ENCODE data around the gene EML6. TPM values are rescaled to one million over a fixed set of nuclear protein-coding genes. Genes with fewer than 3 reads are reported as not detected.
A peak's percentile ranks its signal among the peaks of the same experiment; 100 is the strongest.

Gene EML6
- total and polyA plus RNA-seq, 2 of the 13 experiments (the other 11 are each of a cell fraction or from before 2014, with no cell fraction given), result 17.2 to 32.4 TPM

DNA sequence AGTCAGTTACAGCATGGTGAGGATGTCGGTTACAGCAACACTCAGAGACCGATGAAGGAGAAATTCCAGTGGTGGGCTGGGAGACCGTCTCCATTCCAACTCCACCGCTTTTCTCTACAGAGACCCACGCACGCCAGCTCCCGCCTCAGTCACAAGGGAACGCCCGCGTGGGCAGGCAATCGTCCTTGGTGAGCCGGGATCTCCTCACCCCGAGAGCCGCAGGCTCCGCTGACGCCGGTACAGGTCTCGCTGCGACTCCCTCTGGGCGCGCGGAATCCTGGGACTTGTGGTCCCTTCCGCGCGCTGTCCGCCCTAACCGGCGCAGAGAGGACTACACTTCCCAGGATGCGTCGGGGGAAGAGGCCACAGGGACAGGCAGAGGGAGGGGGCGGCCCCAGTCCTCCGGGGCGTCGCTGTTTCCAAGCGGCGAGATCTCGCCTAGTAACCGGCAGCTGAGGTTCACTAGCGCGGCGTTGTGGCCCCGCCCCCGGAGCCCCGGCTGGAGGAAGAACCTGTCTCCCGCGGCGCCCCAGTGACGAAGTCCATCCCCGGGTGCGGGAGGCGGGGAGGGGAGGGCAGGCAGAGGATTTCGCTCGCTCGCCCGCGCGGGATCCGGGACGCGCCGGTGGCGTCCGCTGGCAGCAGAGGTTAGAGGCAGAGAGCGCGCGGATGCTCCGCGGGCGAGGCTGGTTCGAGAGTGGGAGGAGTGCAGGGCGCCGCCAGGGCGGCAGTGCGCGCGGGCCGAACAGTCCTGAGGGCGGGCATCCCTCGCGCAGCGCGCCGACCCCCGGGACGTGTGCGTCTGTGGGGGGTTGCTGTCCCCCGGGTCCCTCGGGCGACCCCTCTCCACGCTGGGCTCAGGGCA, at the start of gene EML6 (continued):
- TF ChIP-seq, protein P1, sequence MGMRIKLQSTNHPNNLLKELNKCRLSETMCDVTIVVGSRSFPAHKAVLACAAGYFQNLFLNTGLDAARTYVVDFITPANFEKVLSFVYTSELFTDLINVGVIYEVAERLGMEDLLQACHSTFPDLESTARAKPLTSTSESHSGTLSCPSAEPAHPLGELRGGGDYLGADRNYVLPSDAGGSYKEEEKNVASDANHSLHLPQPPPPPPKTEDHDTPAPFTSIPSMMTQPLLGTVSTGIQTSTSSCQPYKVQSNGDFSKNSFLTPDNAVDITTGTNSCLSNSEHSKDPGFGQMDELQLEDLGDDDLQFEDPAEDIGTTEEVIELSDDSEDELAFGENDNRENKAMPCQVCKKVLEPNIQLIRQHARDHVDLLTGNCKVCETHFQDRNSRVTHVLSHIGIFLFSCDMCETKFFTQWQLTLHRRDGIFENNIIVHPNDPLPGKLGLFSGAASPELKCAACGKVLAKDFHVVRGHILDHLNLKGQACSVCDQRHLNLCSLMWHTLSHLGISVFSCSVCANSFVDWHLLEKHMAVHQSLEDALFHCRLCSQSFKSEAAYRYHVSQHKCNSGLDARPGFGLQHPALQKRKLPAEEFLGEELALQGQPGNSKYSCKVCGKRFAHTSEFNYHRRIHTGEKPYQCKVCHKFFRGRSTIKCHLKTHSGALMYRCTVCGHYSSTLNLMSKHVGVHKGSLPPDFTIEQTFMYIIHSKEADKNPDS (CRISPR knock-in tag; IDR thresholded peaks at IDR 0.05), result peak; percentile 88; the same call in 1 of the 2 replicates
- no peak for TF ChIP-seq SOX6 (IDR thresholded peaks at IDR 0.05)
- TF ChIP-seq SOX6 (CRISPR knock-in tag; IDR thresholded peaks at IDR 0.05), result peak; percentile 88
- TF ChIP-seq ZNF614 (CRISPR knock-in tag; IDR thresholded peaks at IDR 0.05; ENCODE audit: borderline replicate concordance), result peak; percentile 76; the same call in 1 of the 2 replicates
- TF ChIP-seq, protein P2, sequence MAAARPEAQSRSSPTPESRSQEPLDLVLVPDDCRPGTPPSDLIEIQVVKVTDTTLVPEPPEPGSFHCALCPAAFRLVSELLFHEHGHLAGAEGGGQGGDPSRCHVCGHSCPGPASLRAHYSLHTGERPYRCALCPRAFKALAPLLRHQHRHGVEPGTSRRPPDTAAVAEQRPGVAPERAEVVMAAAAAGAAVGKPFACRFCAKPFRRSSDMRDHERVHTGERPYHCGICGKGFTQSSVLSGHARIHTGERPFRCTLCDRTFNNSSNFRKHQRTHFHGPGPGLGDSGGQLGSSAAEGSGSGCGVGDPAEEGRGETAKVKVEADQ (CRISPR knock-in tag; IDR thresholded peaks at IDR 0.05; ENCODE audit: borderline replicate concordance), result peak; percentile 78; the same call in 1 of the 2 replicates
- TF ChIP-seq ZNF572 (CRISPR knock-in tag; IDR thresholded peaks at IDR 0.05), result 0 out of 2 replicates have a peak, but pooled peaks have one; percentile 20
- TF ChIP-seq ATF1 (CRISPR knock-in tag; IDR thresholded peaks at IDR 0.05), result peak; percentile 85
- no peak for TF ChIP-seq HOXA9 (CRISPR knock-in tag; IDR thresholded peaks at IDR 0.05; ENCODE audit: borderline replicate concordance)
- TF ChIP-seq, protein P3, sequence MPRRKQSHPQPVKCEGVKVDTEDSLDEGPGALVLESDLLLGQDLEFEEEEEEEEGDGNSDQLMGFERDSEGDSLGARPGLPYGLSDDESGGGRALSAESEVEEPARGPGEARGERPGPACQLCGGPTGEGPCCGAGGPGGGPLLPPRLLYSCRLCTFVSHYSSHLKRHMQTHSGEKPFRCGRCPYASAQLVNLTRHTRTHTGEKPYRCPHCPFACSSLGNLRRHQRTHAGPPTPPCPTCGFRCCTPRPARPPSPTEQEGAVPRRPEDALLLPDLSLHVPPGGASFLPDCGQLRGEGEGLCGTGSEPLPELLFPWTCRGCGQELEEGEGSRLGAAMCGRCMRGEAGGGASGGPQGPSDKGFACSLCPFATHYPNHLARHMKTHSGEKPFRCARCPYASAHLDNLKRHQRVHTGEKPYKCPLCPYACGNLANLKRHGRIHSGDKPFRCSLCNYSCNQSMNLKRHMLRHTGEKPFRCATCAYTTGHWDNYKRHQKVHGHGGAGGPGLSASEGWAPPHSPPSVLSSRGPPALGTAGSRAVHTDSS (CRISPR knock-in tag; conservative IDR thresholded peaks at IDR 0.05), result no peak
- TF ChIP-seq, protein P4, sequence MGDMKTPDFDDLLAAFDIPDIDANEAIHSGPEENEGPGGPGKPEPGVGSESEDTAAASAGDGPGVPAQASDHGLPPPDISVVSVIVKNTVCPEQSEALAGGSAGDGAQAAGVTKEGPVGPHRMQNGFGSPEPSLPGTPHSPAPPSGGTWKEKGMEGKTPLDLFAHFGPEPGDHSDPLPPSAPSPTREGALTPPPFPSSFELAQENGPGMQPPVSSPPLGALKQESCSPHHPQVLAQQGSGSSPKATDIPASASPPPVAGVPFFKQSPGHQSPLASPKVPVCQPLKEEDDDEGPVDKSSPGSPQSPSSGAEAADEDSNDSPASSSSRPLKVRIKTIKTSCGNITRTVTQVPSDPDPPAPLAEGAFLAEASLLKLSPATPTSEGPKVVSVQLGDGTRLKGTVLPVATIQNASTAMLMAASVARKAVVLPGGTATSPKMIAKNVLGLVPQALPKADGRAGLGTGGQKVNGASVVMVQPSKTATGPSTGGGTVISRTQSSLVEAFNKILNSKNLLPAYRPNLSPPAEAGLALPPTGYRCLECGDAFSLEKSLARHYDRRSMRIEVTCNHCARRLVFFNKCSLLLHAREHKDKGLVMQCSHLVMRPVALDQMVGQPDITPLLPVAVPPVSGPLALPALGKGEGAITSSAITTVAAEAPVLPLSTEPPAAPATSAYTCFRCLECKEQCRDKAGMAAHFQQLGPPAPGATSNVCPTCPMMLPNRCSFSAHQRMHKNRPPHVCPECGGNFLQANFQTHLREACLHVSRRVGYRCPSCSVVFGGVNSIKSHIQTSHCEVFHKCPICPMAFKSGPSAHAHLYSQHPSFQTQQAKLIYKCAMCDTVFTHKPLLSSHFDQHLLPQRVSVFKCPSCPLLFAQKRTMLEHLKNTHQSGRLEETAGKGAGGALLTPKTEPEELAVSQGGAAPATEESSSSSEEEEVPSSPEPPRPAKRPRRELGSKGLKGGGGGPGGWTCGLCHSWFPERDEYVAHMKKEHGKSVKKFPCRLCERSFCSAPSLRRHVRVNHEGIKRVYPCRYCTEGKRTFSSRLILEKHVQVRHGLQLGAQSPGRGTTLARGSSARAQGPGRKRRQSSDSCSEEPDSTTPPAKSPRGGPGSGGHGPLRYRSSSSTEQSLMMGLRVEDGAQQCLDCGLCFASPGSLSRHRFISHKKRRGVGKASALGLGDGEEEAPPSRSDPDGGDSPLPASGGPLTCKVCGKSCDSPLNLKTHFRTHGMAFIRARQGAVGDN (CRISPR knock-in tag; IDR thresholded peaks at IDR 0.05), result peak; percentile 96
- TF ChIP-seq EP300 (IDR thresholded peaks at IDR 0.05; ENCODE audit: low read depth in 2 of 2, low read length in 2 of 2), result peak in 1 of 2 experiments; percentile 43; a peak in 1 of 4 replicates
- no peak for TF ChIP-seq EP300 (CRISPR knock-in tag; IDR thresholded peaks at IDR 0.05; ENCODE audit: borderline replicate concordance)
- peak; percentile 42; the same call in 1 of the 2 replicates for TF ChIP-seq ZNF331 (CRISPR knock-in tag; IDR thresholded peaks at IDR 0.05)
- TF ChIP-seq GATA4 (IDR thresholded peaks at IDR 0.05; ENCODE audit: borderline replicate concordance, low read depth), result peak; percentile 44; the same call in 1 of the 2 replicates
- no peak for TF ChIP-seq ZNF530 (CRISPR knock-in tag; IDR thresholded peaks at IDR 0.05; ENCODE audit: low read depth)
- TF ChIP-seq MXI1 (IDR thresholded peaks at IDR 0.05; ENCODE audit: borderline replicate concordance, low read depth, low read length), result peak; percentile 95; the same call in 2 of the 3 replicates
- peak; percentile 88 for TF ChIP-seq ZNF883 (CRISPR knock-in tag; IDR thresholded peaks at IDR 0.05; ENCODE audit: not compliant biosample characterization)
- TF ChIP-seq RBM39 (IDR thresholded peaks at IDR 0.05; ENCODE audit: low read depth, low read length, poor library complexity, severe bottlenecking), result peak; percentile 89
- peak; percentile 94 for TF ChIP-seq ZNF501 (CRISPR knock-in tag; IDR thresholded peaks at IDR 0.05)
- no peak; the same call in 1 of the 2 replicates for TF ChIP-seq KAT7 (CRISPR knock-in tag; IDR thresholded peaks at IDR 0.05; ENCODE audit: borderline replicate concordance)
